22Rv1 (cell line): ENCODE measurements around the gene TOMM7.

ENCODE experiments used
- H3K27ac ChIP-seq: fragments of 450-650 bp; 2 replicates; pipeline ENCODE4 v1.5.1; 2017
- ZFX ChIP-seq: fragments of 450-650 bp; IDR thresholded peaks from 2 replicates; pipeline ENCODE4 v1.6.1; 2017; ENCODE audit warnings: antibody characterized with exemption, borderline replicate concordance
- TF ChIP-seq, protein P1 (sequence below): fragments of 450-650 bp; IDR thresholded peaks from 2 replicates; pipeline ENCODE4 v1.5.1; 2017; ENCODE audit warnings: mild to moderate bottlenecking

The TOMM7 gene

DNA sequence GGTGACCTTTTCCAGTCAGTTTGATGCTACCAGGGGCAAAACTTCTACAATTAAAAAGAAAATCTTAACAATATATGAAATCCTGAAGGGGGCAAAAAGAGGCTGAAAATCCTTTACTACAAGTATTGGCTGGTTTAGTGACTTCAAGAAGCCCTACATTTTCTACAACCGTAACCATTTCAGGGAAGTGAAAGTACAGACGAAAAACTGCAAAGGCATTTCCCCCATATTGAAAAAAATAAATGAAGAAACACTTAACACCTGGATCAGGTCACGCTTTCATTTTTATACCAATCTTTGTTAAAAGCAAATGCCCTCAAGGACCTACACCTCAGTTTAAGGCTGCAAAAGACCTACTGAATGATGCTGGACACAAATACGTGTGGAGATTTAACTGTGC lies 57.0 kb downstream of the TOMM7 start:
- TF ChIP-seq ZFX = no peak
- TF ChIP-seq, protein P1, sequence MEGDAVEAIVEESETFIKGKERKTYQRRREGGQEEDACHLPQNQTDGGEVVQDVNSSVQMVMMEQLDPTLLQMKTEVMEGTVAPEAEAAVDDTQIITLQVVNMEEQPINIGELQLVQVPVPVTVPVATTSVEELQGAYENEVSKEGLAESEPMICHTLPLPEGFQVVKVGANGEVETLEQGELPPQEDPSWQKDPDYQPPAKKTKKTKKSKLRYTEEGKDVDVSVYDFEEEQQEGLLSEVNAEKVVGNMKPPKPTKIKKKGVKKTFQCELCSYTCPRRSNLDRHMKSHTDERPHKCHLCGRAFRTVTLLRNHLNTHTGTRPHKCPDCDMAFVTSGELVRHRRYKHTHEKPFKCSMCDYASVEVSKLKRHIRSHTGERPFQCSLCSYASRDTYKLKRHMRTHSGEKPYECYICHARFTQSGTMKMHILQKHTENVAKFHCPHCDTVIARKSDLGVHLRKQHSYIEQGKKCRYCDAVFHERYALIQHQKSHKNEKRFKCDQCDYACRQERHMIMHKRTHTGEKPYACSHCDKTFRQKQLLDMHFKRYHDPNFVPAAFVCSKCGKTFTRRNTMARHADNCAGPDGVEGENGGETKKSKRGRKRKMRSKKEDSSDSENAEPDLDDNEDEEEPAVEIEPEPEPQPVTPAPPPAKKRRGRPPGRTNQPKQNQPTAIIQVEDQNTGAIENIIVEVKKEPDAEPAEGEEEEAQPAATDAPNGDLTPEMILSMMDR = no peak
- H3K27ac ChIP-seq = no peak overlapping the region
